Upper lobe of right lung (tissue), 1 donor: ENCODE measurements around the gene MPHOSPH9. TPM values are rescaled to one million over a fixed set of nuclear protein-coding genes. Genes with fewer than 3 reads are reported as not detected.

Experiments
- ATAC-seq: fragments of 200-7000 bp; cut with Tn5 transposase; one replicate; pipeline ENCODE4 v1.9.1; 2020; ENCODE audit warnings: mild to moderate bottlenecking, moderate library complexity
- DNase-seq: peaks from one replicate; pipeline ENCODE4 v3.0.0-alpha.2; 2020
- H3K27ac ChIP-seq: fragments of 200-600 bp; one replicate; pipeline ENCODE4 v1.8.0; 2022
- H3K27me3 ChIP-seq: fragments of 200-600 bp; one replicate; pipeline ENCODE4 v1.8.0; 2022; ENCODE audit warnings: mild to moderate bottlenecking
- H3K36me3 ChIP-seq: fragments of 200-600 bp; one replicate; pipeline ENCODE4 v1.8.0; 2022
- H3K4me1 ChIP-seq: fragments of 200-600 bp; one replicate; pipeline ENCODE4 v1.8.0; 2022
- H3K4me3 ChIP-seq: fragments of 200-600 bp; one replicate; pipeline ENCODE4 v1.8.0; 2022; ENCODE audit warnings: mild to moderate bottlenecking
- H3K9me3 ChIP-seq: fragments of 200-600 bp; one replicate; pipeline ENCODE4 v1.8.0; 2022
- CTCF ChIP-seq: fragments of 200-600 bp; IDR thresholded peaks from one replicate; pipeline ENCODE4 v1.8.0; 2022; ENCODE audit warnings: antibody characterized with exemption
- intact Hi-C: fragments of 100-400 bp; cut with DNase I; formaldehyde crosslinking; loops from one replicate; pipeline ENCODE4 v1.11.0; 2022
- total RNA-seq: library from RNA; stranded (reverse); fragmentation: NEBNext Ultra II Directional; extraction: Animal tissue kit (Norgen Biotek cat#: 25700); gene quantifications from one replicate; pipeline ENCODE4 v1.2.1, GENCODE V29; 2021
- donor health status: DM: no; HTN: yes; CAD: no; lungs with severe emphysema.

The MPHOSPH9 gene
- total RNA-seq, 1 donor from 2014 or later = 20.3 TPM

GRCh38 chr12:123108682-123109066 is 124.3 kb downstream of the MPHOSPH9 start:
- Histone ChIP-seq H3K27me3 (no peaks in the 10 kb centered on the region), H3K36me3 (no peaks in the 10 kb centered on the region), H3K4me3 (no peak overlapping the region), H3K27ac (peak overlapping the region; percentile 75), H3K4me1 (peaks cover 32% of the 10 kb centered on the region), H3K9me3 (no peaks in the 10 kb centered on the region)
- TF ChIP-seq CTCF = no peak
- intact Hi-C loops = no loop called here
- ATAC-seq (no peak), DNase-seq (no peak)

- intact Hi-C loops = no loop called here
- H3K4me1 ChIP-seq = peaks cover 32% of the 10 kb centered on the region
- TF ChIP-seq CTCF = no peak
- ATAC-seq = no peak
- H3K27me3 ChIP-seq = no peaks in the 10 kb centered on the region
- DNase-seq = no peak
- no peaks in the 10 kb centered on the region for H3K9me3 ChIP-seq
- H3K4me3 ChIP-seq = no peak overlapping the region
- H3K36me3 ChIP-seq = no peaks in the 10 kb centered on the region
- peak overlapping the region; percentile 75 for H3K27ac ChIP-seq
These were observed 124.8 kb downstream of the MPHOSPH9 start for GRCh38 chr12:123107926-123108681.

GRCh38 chr12:123106640-123107359 is 126.1 kb downstream of the MPHOSPH9 start:
- Histone ChIP-seq H3K36me3 (no peaks in the 10 kb centered on the region), H3K27ac (peak overlapping the region; percentile 75), H3K4me1 (peaks cover 28% of the 10 kb centered on the region), H3K27me3 (no peaks in the 10 kb centered on the region), H3K9me3 (no peaks in the 10 kb centered on the region), H3K4me3 (no peak overlapping the region)
- ATAC-seq (peak; percentile 84), DNase-seq (peak; percentile 71)
- intact Hi-C loops = no loop called here
- no peak for TF ChIP-seq CTCF

GRCh38 chr12:123105211-123105826 is 127.6 kb downstream of the MPHOSPH9 start:
- H3K36me3 ChIP-seq = no peaks in the 10 kb centered on the region
- H3K9me3 ChIP-seq = no peaks in the 10 kb centered on the region
- DNase-seq (no peak), ATAC-seq (no peak)
- TF ChIP-seq CTCF = no peak
- no peaks in the 10 kb centered on the region for H3K27me3 ChIP-seq
- intact Hi-C loops = no loop called here
- peaks cover 28% of the 10 kb centered on the region for H3K4me1 ChIP-seq
- peak overlapping the region; percentile 12 for H3K4me3 ChIP-seq
- H3K27ac ChIP-seq = peak overlapping the region; percentile 72

GRCh38 chr12:123104809-123105208 is 128.1 kb downstream of the MPHOSPH9 start:
- Histone ChIP-seq H3K27ac (peak overlapping the region; percentile 58), H3K27me3 (no peaks in the 10 kb centered on the region), H3K4me3 (peak overlapping the region; percentile 12), H3K36me3 (no peaks in the 10 kb centered on the region), H3K9me3 (no peaks in the 10 kb centered on the region), H3K4me1 (peaks cover 28% of the 10 kb centered on the region)
- intact Hi-C loops = no loop called here
- no peak for ATAC-seq
- TF ChIP-seq CTCF = no peak
- no peak for DNase-seq

Other genes starting within 250 kb of the MPHOSPH9 start
- gene PITPNM2, start 82.1 kb downstream of the MPHOSPH9 start, total RNA-seq = 25.9 TPM
- 13.3 TPM for gene MTRFR, start 295 bp upstream of the MPHOSPH9 start, total RNA-seq
- 89.9 TPM for gene CDK2AP1, start 38.7 kb upstream of the MPHOSPH9 start, total RNA-seq
- gene SBNO1, start 131.7 kb upstream of the MPHOSPH9 start, total RNA-seq = 27.1 TPM
- 38.8 TPM for gene KMT5A, start 151.0 kb upstream of the MPHOSPH9 start, total RNA-seq
- 15.1 TPM for gene RILPL2, start 203.5 kb upstream of the MPHOSPH9 start, total RNA-seq
- gene SNRNP35, start 225.0 kb upstream of the MPHOSPH9 start, total RNA-seq = 20.4 TPM